ENCODE results near the gene TRIM63. TPM values are rescaled to one million over a fixed set of nuclear protein-coding genes. Genes with fewer than 3 reads are reported as not detected.

Gene TRIM63
- total and polyA plus RNA-seq, 2 donors (not counting 1 experiment from before 2014, with no cell fraction given): not detected

- Mint-ChIP-seq H3K4me1 (no peaks in the 10 kb centered on the region), H3K4me3 (no peak overlapping the region), H3K27ac (no peak overlapping the region), H3K27me3 (peaks cover 49% of the 10 kb centered on the region), H3K9me3 (ENCODE audit: insufficient read depth) (no peaks in the 10 kb centered on the region)
- intact Hi-C loops (cut with micrococcal nuclease): no loop called here
- H2AFZ ChIP-seq (ENCODE audit: insufficient read depth, low read depth, low read length, poor library complexity, severe bottlenecking): no peak overlapping the region
- H3K4me3 ChIP-seq (ENCODE audit: control extremely low read depth in 1 of 5, extremely low read depth in 1 of 5, insufficient read depth in 1 of 5, low read depth in 2 of 5, low read length in 4 of 5): no peak overlapping the region
- H3K27me3 ChIP-seq (replicated peaks in 1 of 4; ENCODE audit: control extremely low read depth in 1 of 4, control insufficient read depth in 3 of 4, insufficient read depth in 4 of 4, low read length in 3 of 4): peaks cover 0 to 16% (median 2%) of the 10 kb centered on the region in 4 experiments
- ChIA-PET CTCF (no interaction called here), POLR2A (no interaction called here)
- H3K9ac ChIP-seq (ENCODE audit: low read length): no peak overlapping the region
- no peaks in the 10 kb centered on the region for H3K79me2 ChIP-seq (ENCODE audit: control insufficient read depth, insufficient read depth, low read length)
- no peaks in the 10 kb centered on the region for H3K9me3 ChIP-seq (ENCODE audit: control extremely low read depth in 1 of 3, control insufficient read depth in 2 of 3, insufficient read depth in 1 of 3, low read length in 2 of 3)
- WGBS (ENCODE audit: insufficient coverage): 100% methylated on average over 1 of the region's 3 CpGs
- ATAC-seq (ENCODE audit: low read depth) (no peak), DNase-seq (no peak)
- H3K4me1 ChIP-seq (ENCODE audit: control insufficient read depth in 2 of 2, insufficient read depth in 2 of 2, low read length in 2 of 2): no peaks in the 10 kb centered on the region
- no peaks in the 10 kb centered on the region for H4K20me1 ChIP-seq (ENCODE audit: control insufficient read depth, insufficient read depth, low read length, poor library complexity, severe bottlenecking)
- TF ChIP-seq EZH2 (IDR thresholded peaks at IDR 0.05; ENCODE audit: borderline replicate concordance, insufficient read depth, low read depth, low read length, poor library complexity, severe bottlenecking): no peak
- no peak for TF ChIP-seq CTCF (IDR thresholded peaks at IDR 0.05)
- no peaks in the 10 kb centered on the region for H3K36me3 ChIP-seq (replicated peaks in 1 of 2; ENCODE audit: control extremely low read depth in 1 of 2, control insufficient read depth in 1 of 2, extremely low read depth in 1 of 2, insufficient read depth in 2 of 2, low read length in 1 of 2)
- no peak overlapping the region for H3K27ac ChIP-seq (ENCODE audit: low read length in 2 of 2)
- no peak overlapping the region for H3K4me2 ChIP-seq (replicated peaks; ENCODE audit: low read depth, low read length, poor library complexity, severe bottlenecking)
Measured at GRCh38 chr1:26089125-26089524, 21.7 kb upstream of the TRIM63 start.

DNA sequence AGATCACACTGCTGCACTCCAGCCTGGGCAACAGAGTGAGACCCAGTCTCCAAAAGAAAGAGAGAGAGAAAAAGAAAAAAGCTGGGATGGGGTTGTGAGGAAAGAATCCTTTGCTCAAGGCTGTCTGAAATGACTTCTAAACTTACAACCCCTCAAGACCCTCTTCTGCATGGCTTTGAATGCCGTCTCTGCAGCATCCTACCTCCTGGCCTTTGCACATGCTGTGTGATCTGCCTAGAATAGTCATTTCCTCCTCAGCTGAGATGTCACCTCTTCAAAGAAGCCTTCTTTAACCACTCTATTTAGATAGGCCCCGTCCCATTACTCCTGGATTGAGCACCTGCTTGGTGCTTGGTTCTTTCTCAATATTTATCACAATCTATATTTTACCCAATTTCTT, 17.4 kb upstream of the TRIM63 start:
- Mint-ChIP-seq H3K27me3 (peaks cover 29% of the 10 kb centered on the region), H3K4me3 (no peak overlapping the region), H3K9me3 (ENCODE audit: insufficient read depth) (no peaks in the 10 kb centered on the region), H3K4me1 (no peaks in the 10 kb centered on the region), H3K27ac (no peak overlapping the region)
- DNase-seq (no peak), ATAC-seq (ENCODE audit: low read depth) (no peak)
- ChIA-PET CTCF (interaction anchor here (1.4 to 1.5 kb wide), 2 partner anchors 18 to 61 kb away, joined by 4 to 5 read pairs; no protein-coding TSS in a partner anchor), POLR2A (no interaction called here)
- H3K27me3 ChIP-seq (replicated peaks in 1 of 4; ENCODE audit: control extremely low read depth in 1 of 4, control insufficient read depth in 3 of 4, insufficient read depth in 4 of 4, low read length in 3 of 4): peaks cover 0 to 18% (median 2%) of the 10 kb centered on the region in 4 experiments
- no peak for TF ChIP-seq CTCF (IDR thresholded peaks at IDR 0.05)
- no peak for TF ChIP-seq EZH2 (IDR thresholded peaks at IDR 0.05; ENCODE audit: borderline replicate concordance, insufficient read depth, low read depth, low read length, poor library complexity, severe bottlenecking)
- H3K4me2 ChIP-seq (replicated peaks; ENCODE audit: low read depth, low read length, poor library complexity, severe bottlenecking): no peak overlapping the region
- H3K9me3 ChIP-seq (ENCODE audit: control extremely low read depth in 1 of 3, control insufficient read depth in 2 of 3, insufficient read depth in 1 of 3, low read length in 2 of 3): no peaks in the 10 kb centered on the region
- H4K20me1 ChIP-seq (ENCODE audit: control insufficient read depth, insufficient read depth, low read length, poor library complexity, severe bottlenecking): no peaks in the 10 kb centered on the region
- intact Hi-C loops (cut with micrococcal nuclease): no loop called here
- no peaks in the 10 kb centered on the region for H3K4me1 ChIP-seq (ENCODE audit: control insufficient read depth in 2 of 2, insufficient read depth in 2 of 2, low read length in 2 of 2)
- no peaks in the 10 kb centered on the region for H3K79me2 ChIP-seq (ENCODE audit: control insufficient read depth, insufficient read depth, low read length)
- no peak overlapping the region for H2AFZ ChIP-seq (ENCODE audit: insufficient read depth, low read depth, low read length, poor library complexity, severe bottlenecking)
- no peak overlapping the region for H3K4me3 ChIP-seq (ENCODE audit: control extremely low read depth in 1 of 5, extremely low read depth in 1 of 5, insufficient read depth in 1 of 5, low read depth in 2 of 5, low read length in 4 of 5)
- no peaks in the 10 kb centered on the region for H3K36me3 ChIP-seq (replicated peaks in 1 of 2; ENCODE audit: control extremely low read depth in 1 of 2, control insufficient read depth in 1 of 2, extremely low read depth in 1 of 2, insufficient read depth in 2 of 2, low read length in 1 of 2)
- H3K9ac ChIP-seq (ENCODE audit: low read length): no peak overlapping the region
- WGBS (ENCODE audit: insufficient coverage): 78% methylated on average over 2 of the region's 2 CpGs
- H3K27ac ChIP-seq (ENCODE audit: low read length in 2 of 2): no peak overlapping the region

Data from B cell (primary cell).